A673 (cell line): Measurements from ENCODE around the gene SEC22A.

Experiments used
- EZH2 ChIP-seq: fragments of 200-600 bp; sonication (generic); IDR thresholded peaks from 2 replicates; pipeline ENCODE4 v1.6.1; 2017; ENCODE audit warnings: borderline replicate concordance, low read depth, mild to moderate bottlenecking, mixed read lengths, antibody characterized with exemption, low read length; ENCODE audit not compliant: poor library complexity, severe bottlenecking
- TF ChIP-seq, protein P1 (sequence below): fragments of 300-800, 200-600 bp; sonication (generic); conservative IDR thresholded peaks from 2 replicates; pipeline ENCODE4 v1.5.1; 2017; ENCODE audit warnings: low read depth, mild to moderate bottlenecking, antibody characterized with exemption, low read length, moderate library complexity, mixed read lengths

- TF ChIP-seq, protein P1, sequence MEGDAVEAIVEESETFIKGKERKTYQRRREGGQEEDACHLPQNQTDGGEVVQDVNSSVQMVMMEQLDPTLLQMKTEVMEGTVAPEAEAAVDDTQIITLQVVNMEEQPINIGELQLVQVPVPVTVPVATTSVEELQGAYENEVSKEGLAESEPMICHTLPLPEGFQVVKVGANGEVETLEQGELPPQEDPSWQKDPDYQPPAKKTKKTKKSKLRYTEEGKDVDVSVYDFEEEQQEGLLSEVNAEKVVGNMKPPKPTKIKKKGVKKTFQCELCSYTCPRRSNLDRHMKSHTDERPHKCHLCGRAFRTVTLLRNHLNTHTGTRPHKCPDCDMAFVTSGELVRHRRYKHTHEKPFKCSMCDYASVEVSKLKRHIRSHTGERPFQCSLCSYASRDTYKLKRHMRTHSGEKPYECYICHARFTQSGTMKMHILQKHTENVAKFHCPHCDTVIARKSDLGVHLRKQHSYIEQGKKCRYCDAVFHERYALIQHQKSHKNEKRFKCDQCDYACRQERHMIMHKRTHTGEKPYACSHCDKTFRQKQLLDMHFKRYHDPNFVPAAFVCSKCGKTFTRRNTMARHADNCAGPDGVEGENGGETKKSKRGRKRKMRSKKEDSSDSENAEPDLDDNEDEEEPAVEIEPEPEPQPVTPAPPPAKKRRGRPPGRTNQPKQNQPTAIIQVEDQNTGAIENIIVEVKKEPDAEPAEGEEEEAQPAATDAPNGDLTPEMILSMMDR: no peak
- no peak for TF ChIP-seq EZH2
Observed at GRCh38 chr3:123163141-123163540, 38.6 kb upstream of the SEC22A start.
